Dedifferentiated amniotic fluid mesenchymal stem cell (primary cell): ENCODE measurements around the gene SFTPA2.
"Not testable (repeated sequence)": the region's sequence is repeated elsewhere in the genome, so short reads cannot be mapped to it uniquely, and the experiment has no call there.

Experiments
- DNase-seq: peaks from one replicate; pipeline ENCODE4 v3.0.0-alpha.2; 2016; ENCODE audit errors: extremely low spot score

Gene SFTPA2

DNA sequence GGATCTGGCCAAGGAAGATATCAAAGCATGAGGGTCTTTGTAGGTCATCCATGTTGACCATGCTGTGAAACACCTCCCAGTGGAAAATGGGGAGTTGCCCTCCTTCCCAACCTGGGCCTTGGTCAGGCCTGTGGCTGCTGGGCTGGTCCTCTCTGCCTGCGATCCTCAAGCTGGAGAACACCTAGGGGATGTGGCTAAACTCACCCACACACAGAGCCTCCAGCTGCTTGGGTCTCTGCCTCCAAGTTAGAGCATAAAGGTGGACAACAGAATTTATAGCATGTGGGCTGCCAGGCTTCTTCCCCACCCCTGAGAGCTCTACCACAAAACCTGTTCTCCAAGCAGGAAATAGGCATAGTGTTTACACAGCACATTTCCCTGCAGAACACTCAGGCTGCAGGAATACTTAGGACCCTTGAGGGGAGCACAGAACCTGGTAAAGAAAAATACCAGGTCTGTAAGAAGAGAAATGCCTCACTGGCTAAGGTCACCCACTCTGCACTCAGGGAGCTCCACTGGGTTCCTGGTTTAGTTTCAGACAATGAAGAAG, at the start of gene SFTPA2:
TSS of gene SFTPA2 (minus strand) at position 248 of the 550 bp plus-strand sequence. CDS start 924 bp downstream, outside the sequence.
- DNase-seq = no peak

- no peak for DNase-seq
These were observed 48.5 kb upstream of the SFTPA2 start for GRCh38 chr10:79608505-79609375.

DNA sequence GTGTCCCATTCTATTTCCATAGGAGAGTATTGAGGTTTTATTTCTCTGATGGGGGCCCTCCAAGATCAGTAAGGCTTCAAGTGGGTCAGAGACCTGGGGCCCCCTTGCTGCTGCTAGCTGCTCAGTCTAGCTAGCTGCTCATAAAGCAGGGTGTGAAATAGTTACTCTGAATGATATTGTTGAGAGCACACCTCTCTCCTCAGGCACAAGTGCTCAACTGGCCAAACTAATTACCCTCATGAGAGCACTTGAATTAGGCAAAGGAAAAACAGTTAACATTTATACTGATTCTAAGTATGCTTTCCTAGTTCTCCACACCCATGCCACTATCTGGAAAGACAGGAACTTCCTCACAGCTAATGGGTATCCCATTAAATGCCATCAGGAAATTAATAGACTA, 45.1 kb upstream of the SFTPA2 start:
- DNase-seq = no peak

GRCh38 chr10:79604294-79604693, 44.1 kb upstream of the SFTPA2 start:
- no peak for DNase-seq

DNA sequence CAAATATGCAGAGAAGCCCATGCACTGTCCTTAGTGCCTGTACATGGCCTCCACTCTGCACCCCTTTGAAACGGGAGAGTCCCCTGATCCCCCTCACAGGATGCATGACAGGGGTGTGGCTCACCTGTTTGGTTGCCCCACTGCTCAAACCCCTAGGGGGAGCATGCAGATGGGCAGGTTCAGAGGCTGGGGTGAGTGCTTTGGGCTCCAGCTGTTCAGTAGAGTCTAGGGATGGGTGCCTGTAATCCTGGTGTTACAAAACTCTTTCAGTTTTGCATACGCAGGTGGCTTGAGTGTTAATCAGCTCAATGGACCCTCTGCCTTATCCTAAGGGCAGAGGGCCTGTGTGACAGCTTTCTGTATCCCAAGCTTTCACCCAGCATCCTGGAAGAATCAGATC, 42.7 kb upstream of the SFTPA2 start:
- DNase-seq = no peak

DNA sequence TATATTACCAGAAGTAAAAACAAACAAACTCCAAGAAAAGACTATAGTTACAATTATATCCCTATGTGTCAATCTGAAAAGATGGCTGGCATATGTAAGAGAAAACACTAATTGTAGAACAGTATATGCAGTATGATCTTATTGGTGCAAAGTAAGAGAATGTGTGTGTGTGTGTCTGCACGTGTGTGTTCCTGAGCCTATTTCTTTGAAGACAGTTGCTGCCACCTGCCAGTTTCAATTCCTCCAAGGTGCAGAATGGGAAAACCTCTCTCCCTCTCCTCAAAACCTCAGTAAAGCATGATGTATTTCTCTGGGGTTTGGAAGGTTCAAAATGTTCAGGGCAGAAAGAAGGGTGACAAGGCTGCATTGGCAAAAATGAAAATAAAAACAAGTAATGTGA, 41.7 kb upstream of the SFTPA2 start:
- DNase-seq = no peak

DNA sequence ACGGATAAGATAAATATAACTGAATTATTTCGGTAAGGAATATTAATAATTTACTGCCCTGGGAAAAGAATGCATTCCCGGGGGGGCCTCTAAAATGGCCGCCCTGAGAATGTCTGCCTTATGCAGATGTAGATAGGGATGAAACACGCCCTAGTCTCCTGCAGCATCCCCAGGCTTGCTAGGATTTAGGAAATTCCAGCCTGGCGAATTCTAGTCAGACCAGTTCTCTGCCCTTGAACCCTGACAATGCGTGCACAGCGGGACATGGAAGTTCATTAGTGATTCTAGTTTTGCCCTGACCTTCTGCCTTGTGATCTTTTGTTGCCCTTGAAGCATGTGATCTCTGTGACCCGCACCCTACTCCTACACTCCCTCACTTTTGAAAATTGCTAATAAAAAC, 39.4 kb upstream of the SFTPA2 start:
- not testable (repeated sequence) for DNase-seq

GRCh38 chr10:79595510-79595909, 35.3 kb upstream of the SFTPA2 start:
- no peak for DNase-seq

DNA sequence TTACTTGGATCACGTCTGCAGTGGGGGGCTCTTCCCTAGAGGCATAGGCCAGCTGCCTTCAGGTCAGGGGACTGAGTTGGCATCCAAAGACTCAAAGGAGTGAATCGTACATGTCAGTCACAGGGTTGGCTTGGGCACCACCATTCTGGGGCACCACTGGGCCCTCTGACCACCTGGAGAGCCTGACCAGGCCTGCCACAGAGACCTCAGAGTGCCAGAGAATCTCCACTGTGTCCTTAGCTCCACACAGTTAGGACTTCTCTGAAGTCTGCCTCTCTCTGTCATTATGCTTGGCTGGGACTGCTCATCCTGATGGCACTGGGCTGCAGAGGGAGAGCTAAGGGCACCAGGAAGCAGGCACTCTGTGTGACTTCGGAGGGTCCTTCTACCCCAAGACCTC, 34.4 kb upstream of the SFTPA2 start:
- not testable (repeated sequence) for DNase-seq

DNA sequence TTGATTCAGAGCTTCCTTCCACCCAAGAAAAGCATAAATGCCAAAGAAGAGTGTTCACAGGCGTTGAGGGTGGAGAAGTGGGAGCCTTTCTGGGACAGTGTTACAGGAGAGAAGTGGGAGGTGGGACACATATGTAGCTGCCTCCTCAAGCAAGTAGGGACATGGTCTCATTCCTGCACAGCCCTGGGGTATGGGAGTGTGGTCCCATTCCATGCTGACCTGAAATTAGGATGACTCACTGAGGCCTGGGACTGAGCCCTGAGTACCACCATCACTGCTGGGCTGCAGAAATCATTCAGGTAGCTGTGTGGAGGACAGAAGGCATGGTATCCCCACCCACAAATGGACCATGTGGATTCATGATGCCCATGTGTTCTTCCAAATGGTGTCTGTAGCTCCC, 33.2 kb upstream of the SFTPA2 start:
- DNase-seq = no peak

GRCh38 chr10:79588800-79589199, 28.6 kb upstream of the SFTPA2 start:
- no peak for DNase-seq

DNA sequence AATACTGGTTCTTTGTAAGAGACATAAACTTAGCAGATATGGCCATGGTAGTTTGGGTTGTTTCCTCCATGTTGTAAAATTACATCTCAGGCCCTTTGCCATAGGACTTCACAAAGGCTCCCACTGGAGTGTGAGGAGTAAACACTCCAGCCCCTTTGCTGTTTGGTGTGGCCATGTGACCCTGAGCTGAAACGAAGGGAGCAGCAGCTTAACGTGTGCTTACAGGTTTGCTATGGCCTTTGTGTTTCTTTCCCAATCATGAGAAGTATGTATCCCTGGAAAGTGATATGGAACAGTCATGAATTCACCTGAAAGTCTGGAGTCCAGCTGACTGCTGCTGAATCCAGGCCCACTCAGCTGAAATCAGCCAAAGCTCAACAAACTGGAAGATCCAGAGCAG, 26.7 kb upstream of the SFTPA2 start:
- no peak for DNase-seq

DNA sequence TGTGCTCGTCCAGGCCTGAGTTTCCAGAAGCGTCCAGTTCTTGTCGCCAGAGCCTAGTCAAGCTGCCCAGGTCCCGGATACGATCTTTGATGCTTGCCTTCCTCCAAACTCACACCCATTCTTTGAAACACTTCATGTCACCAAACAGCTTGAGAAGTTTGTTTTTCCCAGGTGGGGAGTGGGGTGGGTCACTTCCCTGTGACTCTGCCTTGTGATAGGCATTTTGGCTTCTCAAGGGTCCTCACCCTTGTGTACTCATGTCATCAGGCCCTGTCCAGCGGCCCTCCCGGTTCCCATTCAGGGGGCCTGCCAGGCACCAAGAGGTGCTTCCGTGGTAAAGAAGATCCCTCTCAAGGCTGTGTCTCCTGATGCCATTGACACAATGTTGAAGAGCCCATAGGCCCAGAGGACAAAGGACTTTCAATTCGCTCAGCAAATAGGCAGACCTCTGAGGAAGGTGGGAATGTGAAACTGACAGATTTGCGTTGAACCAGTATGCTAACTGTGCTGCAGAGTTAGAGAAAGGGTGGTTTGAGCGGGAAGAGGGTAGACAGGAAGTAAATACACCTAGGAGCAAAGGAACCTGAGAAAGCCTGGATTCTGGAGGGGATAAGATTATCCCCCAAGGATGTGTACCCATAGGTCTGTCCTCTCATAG, 25.8 kb upstream of the SFTPA2 start:
- no peak for DNase-seq

GRCh38 chr10:79583488-79584024, 23.3 kb upstream of the SFTPA2 start:
- DNase-seq = no peak

DNA sequence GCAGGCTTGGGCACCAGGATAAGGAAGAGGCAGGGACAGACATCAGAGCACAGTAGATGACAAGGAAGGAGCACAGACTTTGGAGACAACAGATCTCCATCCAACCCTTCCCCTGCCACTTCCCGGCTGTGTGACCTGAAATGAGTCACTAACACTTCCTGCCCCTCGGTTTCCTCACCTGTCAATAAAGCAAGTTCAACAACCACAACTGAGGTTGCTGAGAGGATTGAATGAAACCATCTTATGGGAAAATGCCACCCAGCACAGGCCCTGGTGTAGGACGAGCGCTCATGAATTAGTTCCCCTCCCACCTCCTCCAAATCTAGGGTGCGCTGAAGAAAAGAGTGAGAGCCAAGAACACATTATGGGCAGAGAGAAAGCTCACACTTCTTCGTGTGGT, 22.7 kb upstream of the SFTPA2 start:
- DNase-seq = not testable (repeated sequence)

DNA sequence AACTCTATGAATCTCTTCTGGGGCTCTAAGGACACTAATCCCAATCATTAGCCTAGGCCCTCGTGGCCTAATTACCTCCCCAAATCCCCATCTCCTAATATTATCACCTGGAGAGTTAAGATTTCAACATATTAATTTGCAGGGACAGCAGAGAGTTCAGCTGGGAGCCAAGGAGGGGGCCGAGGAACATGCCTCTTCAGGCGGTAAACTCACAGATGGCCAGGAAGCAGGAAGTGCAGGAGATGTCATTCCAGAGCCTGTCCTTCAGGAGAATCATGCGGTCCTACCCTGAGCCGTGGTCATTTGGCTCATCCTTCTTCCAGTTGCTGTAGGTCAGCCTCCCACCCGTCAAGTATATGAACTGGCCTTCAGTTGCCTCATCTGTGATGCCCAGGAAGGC, 21.9 kb upstream of the SFTPA2 start:
- no peak for DNase-seq

DNA sequence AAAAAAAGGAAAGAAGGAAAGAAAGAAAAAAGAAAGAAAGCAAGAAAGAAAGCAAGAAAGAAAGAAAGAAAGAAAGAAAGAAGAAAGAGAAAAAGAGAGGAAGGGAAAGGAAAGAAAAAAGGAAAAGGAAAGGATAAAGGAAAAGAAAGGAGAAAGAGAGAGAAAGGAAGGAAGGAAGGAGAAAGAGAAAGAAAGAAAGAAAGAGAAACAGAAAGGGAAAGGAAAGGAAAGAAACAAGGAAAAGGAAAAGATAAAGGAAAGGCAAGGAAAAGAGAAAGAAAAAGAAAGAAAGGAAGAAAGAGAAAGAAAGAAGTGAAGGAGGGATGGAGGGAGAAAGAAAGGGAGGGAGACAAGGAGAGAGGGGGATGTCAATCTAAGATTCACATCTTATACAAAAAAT, 20.8 kb upstream of the SFTPA2 start:
- DNase-seq = no peak

DNA sequence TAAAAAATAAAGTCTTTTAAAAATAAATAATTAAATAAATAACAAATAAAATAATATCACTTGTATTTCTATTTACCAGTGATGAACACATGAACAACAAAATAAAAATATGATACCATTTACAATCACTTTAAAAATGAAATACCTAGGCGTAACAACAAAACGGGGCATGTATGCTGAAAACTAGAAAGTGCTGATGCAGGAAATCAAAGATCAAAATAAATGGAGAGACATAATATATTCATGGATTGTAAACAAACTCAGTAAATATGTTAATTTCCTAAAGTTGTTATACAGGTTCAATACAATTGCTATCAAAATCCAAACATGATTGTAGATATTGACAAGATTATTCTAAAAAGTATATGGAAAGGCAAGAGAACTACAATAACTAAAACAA, 19.2 kb upstream of the SFTPA2 start:
- no peak for DNase-seq

DNA sequence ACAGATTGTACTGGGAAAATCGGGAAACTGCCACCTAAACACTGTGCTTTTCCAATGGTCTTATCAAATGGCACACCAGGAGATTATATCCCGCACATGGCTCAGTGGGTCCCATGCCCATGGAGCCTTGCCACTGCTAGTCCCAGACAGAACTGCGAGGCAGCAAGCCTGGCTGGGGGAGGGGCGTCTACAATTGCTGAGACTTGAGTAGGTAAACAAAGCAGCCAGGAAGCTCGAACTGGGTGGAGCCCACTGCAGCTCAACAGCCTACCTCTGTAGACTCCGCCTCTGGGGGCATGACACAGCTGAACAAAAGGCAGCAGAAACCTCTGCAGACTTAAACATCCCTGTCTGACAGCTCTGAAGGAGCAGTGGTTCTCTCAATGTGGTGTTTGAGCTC, 10.4 kb upstream of the SFTPA2 start:
- not testable (repeated sequence) for DNase-seq

GRCh38 chr10:79563426-79563825, 3.2 kb upstream of the SFTPA2 start:
- DNase-seq = no peak

DNA sequence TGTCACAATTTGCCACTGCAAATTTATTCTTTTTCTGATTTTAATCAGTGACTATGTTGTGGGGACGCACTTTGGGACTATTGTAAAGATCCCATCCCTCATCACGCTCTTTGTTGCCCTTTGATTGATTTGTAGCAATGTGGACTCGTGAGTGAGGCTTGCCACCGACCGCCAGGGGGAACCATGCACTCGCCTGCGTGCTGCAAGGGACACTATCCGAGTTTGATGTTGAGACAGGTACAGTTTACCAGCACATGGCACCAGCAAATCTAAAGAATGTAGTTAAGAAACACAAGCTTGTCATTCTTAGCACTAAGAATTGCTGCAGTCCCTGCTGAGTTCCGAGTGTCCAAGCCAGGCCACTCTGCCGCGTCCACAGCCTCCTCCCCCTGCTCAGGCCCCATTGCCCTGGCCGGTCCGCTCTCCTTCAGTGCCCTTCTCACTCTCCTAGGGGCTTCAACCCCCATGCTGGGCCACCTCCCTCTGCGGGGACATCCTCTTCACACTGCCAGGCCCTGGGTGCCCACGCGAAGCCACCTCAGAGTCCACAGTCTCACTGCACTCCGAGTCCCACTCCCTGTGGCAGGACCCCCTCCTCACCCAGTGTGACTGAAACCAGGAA, 2.0 kb upstream of the SFTPA2 start:
- DNase-seq = peak; percentile 35

DNA sequence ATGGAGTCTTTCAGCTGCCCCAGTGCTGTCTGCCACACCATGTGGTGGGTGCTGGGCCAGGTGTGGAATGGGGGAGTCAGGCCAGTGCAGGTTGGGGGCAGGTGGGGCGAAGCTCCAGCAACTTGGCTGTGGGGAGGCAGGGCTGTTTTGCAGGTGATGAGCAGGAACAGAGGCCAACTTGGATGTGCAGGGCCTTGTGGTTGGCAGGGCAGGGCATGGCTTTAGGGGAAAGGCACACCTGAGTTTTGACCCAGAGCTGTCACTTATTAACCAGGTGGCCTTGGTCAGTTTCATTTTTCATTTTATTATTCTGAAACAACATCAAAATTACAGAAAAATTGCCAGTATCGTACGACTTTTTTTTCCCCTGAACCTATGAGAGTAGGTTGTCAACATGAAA, 1.1 kb upstream of the SFTPA2 start:
- DNase-seq = no peak
